SK-N-SH (cell line): ENCODE results near the gene MYBPH. TPM values are rescaled to one million over a fixed set of nuclear protein-coding genes. Genes with fewer than 3 reads are reported as not detected.

Source experiments
- CTCF ChIA-PET: fragments of 300-600, 350-600 bp; formaldehyde crosslinking; extraction: SDS; loops from one replicate; lab custom pipeline; 2021; lab: Yijun Ruan, JAX
- POLR2A ChIA-PET: fragments of 350-600 bp; sonication (Branson Sonifier 250); formaldehyde crosslinking; extraction: SDS; loops from one replicate; lab custom pipeline; 2020; ENCODE audit warnings: antibody characterized with exemption, inconsistent platforms; lab: Yijun Ruan, JAX
- DNase-seq: peaks from one replicate; pipeline ENCODE4 v3.0.0; 2012
- H2AFZ ChIP-seq: fragments of 200-600 bp; sonication (generic); 2 replicates; pipeline ENCODE4 v1.8.1; 2016; ENCODE audit warnings: antibody characterized with exemption, mild to moderate bottlenecking, low read depth
- H3F3A ChIP-seq: fragments of 200-600 bp; sonication (generic); replicated peaks from 2 replicates; pipeline ENCODE3; 2016; ENCODE audit warnings: antibody characterized with exemption, mild to moderate bottlenecking; ENCODE audit not compliant: insufficient read depth
- H3K27ac ChIP-seq, 2 experiments: fragments of 200-500 bp in 1 of 2; fragments of 200-600 bp in 1 of 2; sonication (Bioruptor generic) in 1 of 2; sonication (generic), shearing (Covaris generic) in 1 of 2; 2 replicates each; pipeline versions ENCODE4 v1.5.1 to v1.6.1; 2014 to 2016; ENCODE audit warnings: low read depth in 2 of 2, inconsistent platforms in 1 of 2, low read length in 1 of 2, mild to moderate bottlenecking in 1 of 2, mixed read lengths in 1 of 2
- H3K27me3 ChIP-seq: fragments of 200-600 bp; sonication (generic), shearing (Covaris generic); 2 replicates; pipeline ENCODE4 v1.6.1; 2016; ENCODE audit warnings: mixed run types; ENCODE audit not compliant: insufficient read depth
- H3K36me3 ChIP-seq, 2 experiments: fragments of 200-500 bp in 1 of 2; fragments of 200-600 bp in 1 of 2; sonication (Bioruptor generic) in 1 of 2; sonication (generic) in 1 of 2; replicated peaks in 1 of 2; 2 replicates each; pipeline versions ENCODE3 to v1.5.1; 2014 to 2016; ENCODE audit warnings: low read length in 1 of 2, mild to moderate bottlenecking in 1 of 2; ENCODE audit not compliant: insufficient read depth in 2 of 2, control insufficient read depth in 1 of 2
- H3K4me1 ChIP-seq, 2 experiments: fragments of 200-500 bp in 1 of 2; fragments of 200-600 bp in 1 of 2; sonication (Bioruptor generic) in 1 of 2; sonication (generic), shearing (Covaris generic) in 1 of 2; 2 replicates each; pipeline versions ENCODE4 v1.5.1 to v1.6.1; 2014 to 2016; ENCODE audit warnings: low read depth in 1 of 2, low read length in 1 of 2, mixed run types in 1 of 2; ENCODE audit not compliant: insufficient read depth in 2 of 2, control insufficient read depth in 1 of 2
- H3K4me2 ChIP-seq: fragments of 200-600 bp; sonication (generic), shearing (Covaris generic); 2 replicates; pipeline ENCODE4 v1.6.1; 2017; ENCODE audit warnings: mixed run types
- H3K4me3 ChIP-seq, 2 experiments: fragments of 200-500 bp in 1 of 2; fragments of 200-600 bp in 1 of 2; sonication (Bioruptor generic) in 1 of 2; sonication (generic), shearing (Covaris generic) in 1 of 2; 2 replicates each; pipeline versions ENCODE4 v1.5.1 to v1.8.1; 2014 to 2016; ENCODE audit warnings: low read depth in 2 of 2, inconsistent platforms in 1 of 2, low read length in 1 of 2, mild to moderate bottlenecking in 1 of 2, mixed read lengths in 1 of 2, moderate library complexity in 1 of 2
- H3K79me2 ChIP-seq: fragments of 200-600 bp; sonication (generic); 2 replicates; pipeline ENCODE4 v1.8.1; 2017; ENCODE audit warnings: mild to moderate bottlenecking; ENCODE audit not compliant: insufficient read depth
- H3K9ac ChIP-seq: fragments of 200-600 bp; sonication (generic); 2 replicates; pipeline ENCODE4 v1.6.1; 2017; ENCODE audit warnings: mixed run types
- H3K9me2 ChIP-seq: fragments of 200-600 bp; sonication (generic); 2 replicates; pipeline ENCODE4 v1.6.1; 2017; ENCODE audit warnings: mixed run types
- H3K9me3 ChIP-seq: fragments of 200-600 bp; sonication (generic); 2 replicates; pipeline ENCODE4 v1.6.1; 2017; ENCODE audit warnings: mixed run types, mild to moderate bottlenecking, moderate library complexity
- H4K20me1 ChIP-seq: fragments of 200-600 bp; sonication (generic); 2 replicates; pipeline ENCODE4 v1.6.1; 2017; ENCODE audit warnings: mild to moderate bottlenecking, mixed run types; ENCODE audit not compliant: insufficient read depth
- EZH2phosphoT487 ChIP-seq: fragments of 200-600 bp; sonication (generic); IDR thresholded peaks from 2 replicates; pipeline ENCODE4 v1.6.1; 2017; ENCODE audit warnings: low read depth, mixed run types, mild to moderate bottlenecking, antibody characterized with exemption, moderate library complexity, borderline replicate concordance
- FOSL2 ChIP-seq: IDR thresholded peaks from 2 replicates; pipeline ENCODE4 v1.4.0; 2012; ENCODE audit warnings: low read depth, mild to moderate bottlenecking, moderate library complexity, borderline replicate concordance
- FOXM1 ChIP-seq: IDR thresholded peaks from 2 replicates; pipeline ENCODE4 v1.4.0; 2012; ENCODE audit warnings: low read depth, mild to moderate bottlenecking
- GABPA ChIP-seq: IDR thresholded peaks from 2 replicates; pipeline ENCODE4 v1.4.0; 2012; ENCODE audit warnings: low read depth, mild to moderate bottlenecking
- GATA2 ChIP-seq: sonication (generic); formaldehyde crosslinking; IDR thresholded peaks from 2 replicates; pipeline ENCODE4 v1.5.0; 2020; ENCODE audit warnings: mild to moderate bottlenecking, missing genetic modification reagents
- IRF3 ChIP-seq: fragments of 150-350 bp; IDR thresholded peaks from 2 replicates; pipeline ENCODE4 v1.6.1; 2016; ENCODE audit warnings: mild to moderate bottlenecking, low read depth, low read length
- MAX ChIP-seq: IDR thresholded peaks from 2 replicates; pipeline ENCODE4 v1.4.0; 2012; ENCODE audit warnings: low read depth
- MXI1 ChIP-seq: IDR thresholded peaks from 2 replicates; pipeline ENCODE4 v1.6.1; 2012; ENCODE audit warnings: mild to moderate bottlenecking, low read depth, low read length, improper control_type of control experiment
- NFIC ChIP-seq: IDR thresholded peaks from 2 replicates; pipeline ENCODE4 v1.4.0; 2012; ENCODE audit warnings: borderline replicate concordance
- NRF1 ChIP-seq: IDR thresholded peaks from 2 replicates; pipeline ENCODE4 v1.6.1; 2012; ENCODE audit warnings: low read depth, mild to moderate bottlenecking, low read length
- POLR2AphosphoS5 ChIP-seq: IDR thresholded peaks from 2 replicates; pipeline ENCODE4 v1.6.1; 2012; ENCODE audit warnings: low read depth, low read length
- RCOR1 ChIP-seq: fragments of 150-350 bp; IDR thresholded peaks from 2 replicates; pipeline ENCODE4 v1.6.1; 2017; ENCODE audit warnings: antibody characterized with exemption, low read length
- RFX5 ChIP-seq: IDR thresholded peaks from 2 replicates; pipeline ENCODE4 v1.6.1; 2012; ENCODE audit warnings: mild to moderate bottlenecking, improper control_type of control experiment, low read length
- RXRA ChIP-seq: IDR thresholded peaks from 2 replicates; pipeline ENCODE4 v1.4.0; 2012; ENCODE audit warnings: low read depth, mild to moderate bottlenecking, borderline replicate concordance
- SIN3A ChIP-seq: IDR thresholded peaks from 2 replicates; pipeline ENCODE4 v1.6.1; 2012; ENCODE audit warnings: low read depth, mild to moderate bottlenecking, low read length, moderate library complexity, borderline replicate concordance
- TAF1 ChIP-seq: IDR thresholded peaks from 2 replicates; pipeline ENCODE4 v1.6.1; 2012; ENCODE audit warnings: low read depth, mild to moderate bottlenecking, low read length, moderate library complexity, borderline replicate concordance
- TEAD4 ChIP-seq: IDR thresholded peaks from 2 replicates; pipeline ENCODE4 v1.4.0; 2012; ENCODE audit warnings: mild to moderate bottlenecking, borderline replicate concordance; ENCODE audit not compliant: insufficient read depth
- YY1 ChIP-seq: IDR thresholded peaks from 2 replicates; pipeline ENCODE4 v1.4.0; 2012; ENCODE audit warnings: low read depth, mild to moderate bottlenecking
- WGBS: methylation state at CpG from one replicate; pipeline ENCODE4 v1.1.6; 2017; ENCODE audit warnings: low lambda C conversion rate; 5-methylcytosine and 5-hydroxymethylcytosine counted together
- polyA plus RNA-seq, 3 experiments: library from polyadenylated mRNA; depleted of rRNA; stranded (reverse); fragments of >200 nt; gene quantifications; 2 replicates each; pipeline ENCODE4 v1.2.3, GENCODE V29; 2012
- TF ChIP-seq, protein P1 (sequence below): IDR thresholded peaks from 2 replicates; pipeline ENCODE4 v1.6.1; 2012; ENCODE audit warnings: mild to moderate bottlenecking, low read depth, low read length, moderate library complexity
- TF ChIP-seq, protein P2 (sequence below): IDR thresholded peaks from 2 replicates; pipeline ENCODE4; 2012
- TF ChIP-seq, protein P3 (sequence below): IDR thresholded peaks from 2 replicates; pipeline ENCODE4 v1.4.0; 2012; ENCODE audit warnings: low read depth, borderline replicate concordance

Gene MYBPH
- polyA plus RNA-seq, 1 of the 3 experiments (the other 2 are of a cell fraction): 0.12 TPM

DNA sequence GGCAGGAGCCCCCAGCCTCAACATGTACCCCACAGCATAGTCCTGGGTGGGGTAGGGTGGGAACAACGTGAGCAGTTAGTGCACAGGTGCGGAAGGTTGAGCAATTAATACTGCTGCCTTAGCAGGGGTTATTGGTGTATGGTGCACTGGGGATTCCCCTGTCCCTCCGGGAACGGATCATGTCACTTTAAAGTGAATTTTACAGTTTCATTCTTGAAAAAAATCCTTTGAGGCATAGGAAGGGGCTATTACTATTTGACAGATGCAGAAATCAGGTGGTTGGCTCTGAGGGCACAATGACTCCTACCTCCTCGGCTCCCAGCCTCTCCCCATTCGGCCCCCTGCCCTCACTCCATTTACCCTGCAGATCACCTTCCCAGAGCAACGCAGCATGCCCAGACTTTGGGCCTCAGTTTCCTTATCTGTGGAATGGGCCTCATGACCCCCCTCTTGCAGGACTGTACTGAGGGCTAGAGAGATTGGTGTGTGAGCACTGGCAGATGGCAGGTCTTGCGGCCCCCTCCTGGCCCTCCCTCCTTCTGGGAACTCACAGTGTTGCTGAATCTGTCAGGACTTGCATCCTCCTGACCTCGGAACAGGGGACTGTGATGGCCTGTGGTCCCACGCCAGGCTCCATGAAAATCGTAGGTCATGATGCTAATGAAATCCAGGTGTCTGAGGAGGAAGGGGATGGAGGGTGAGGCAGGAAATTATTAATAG is 5.1 kb upstream of the MYBPH start (continued):
- TF ChIP-seq EZH2phosphoT487 (no peak), GATA2 (CRISPR knock-in tag) (no peak), MAX (no peak), TAF1 (no peak)

DNA sequence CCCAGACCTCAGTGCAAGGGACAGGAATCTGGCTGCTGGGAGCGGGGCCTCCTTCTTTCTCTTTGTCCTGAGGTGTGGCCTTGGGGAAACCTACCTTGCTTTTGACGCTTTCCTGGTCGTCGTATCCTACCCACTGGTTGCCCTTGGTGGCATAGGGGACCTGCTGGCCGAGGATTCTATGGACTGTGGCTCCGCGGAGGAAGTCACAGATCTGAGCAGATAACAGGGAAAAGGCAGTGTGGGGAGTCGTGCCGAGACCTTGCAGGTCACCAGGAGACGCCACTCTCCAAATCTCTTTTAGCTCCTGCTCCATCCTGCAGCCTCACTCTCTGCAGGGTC is 4.0 kb upstream of the MYBPH start:
- POLR2A ChIA-PET: no interaction called here
- CTCF ChIA-PET: interaction anchor here (1.2 to 2.9 kb wide), 3 partner anchors 36 to 62 kb away, joined by 6 to 14 read pairs (median 7); no protein-coding TSS in a partner anchor
- 94% methylated on average over 10 of the region's 10 CpGs for WGBS
- H3K9me3 ChIP-seq: no peaks in the 10 kb centered on the region
- no peak overlapping the region for H2AFZ ChIP-seq
- no peak for TF ChIP-seq RFX5
- TF ChIP-seq SIN3A: no peak
- no peak for TF ChIP-seq RXRA
- no peak for TF ChIP-seq POLR2AphosphoS5
- no peak for TF ChIP-seq FOSL2
- TF ChIP-seq MXI1: no peak
- no peak for TF ChIP-seq IRF3
- no peak for TF ChIP-seq TEAD4
- TF ChIP-seq FOXM1: no peak
- TF ChIP-seq, protein P1, sequence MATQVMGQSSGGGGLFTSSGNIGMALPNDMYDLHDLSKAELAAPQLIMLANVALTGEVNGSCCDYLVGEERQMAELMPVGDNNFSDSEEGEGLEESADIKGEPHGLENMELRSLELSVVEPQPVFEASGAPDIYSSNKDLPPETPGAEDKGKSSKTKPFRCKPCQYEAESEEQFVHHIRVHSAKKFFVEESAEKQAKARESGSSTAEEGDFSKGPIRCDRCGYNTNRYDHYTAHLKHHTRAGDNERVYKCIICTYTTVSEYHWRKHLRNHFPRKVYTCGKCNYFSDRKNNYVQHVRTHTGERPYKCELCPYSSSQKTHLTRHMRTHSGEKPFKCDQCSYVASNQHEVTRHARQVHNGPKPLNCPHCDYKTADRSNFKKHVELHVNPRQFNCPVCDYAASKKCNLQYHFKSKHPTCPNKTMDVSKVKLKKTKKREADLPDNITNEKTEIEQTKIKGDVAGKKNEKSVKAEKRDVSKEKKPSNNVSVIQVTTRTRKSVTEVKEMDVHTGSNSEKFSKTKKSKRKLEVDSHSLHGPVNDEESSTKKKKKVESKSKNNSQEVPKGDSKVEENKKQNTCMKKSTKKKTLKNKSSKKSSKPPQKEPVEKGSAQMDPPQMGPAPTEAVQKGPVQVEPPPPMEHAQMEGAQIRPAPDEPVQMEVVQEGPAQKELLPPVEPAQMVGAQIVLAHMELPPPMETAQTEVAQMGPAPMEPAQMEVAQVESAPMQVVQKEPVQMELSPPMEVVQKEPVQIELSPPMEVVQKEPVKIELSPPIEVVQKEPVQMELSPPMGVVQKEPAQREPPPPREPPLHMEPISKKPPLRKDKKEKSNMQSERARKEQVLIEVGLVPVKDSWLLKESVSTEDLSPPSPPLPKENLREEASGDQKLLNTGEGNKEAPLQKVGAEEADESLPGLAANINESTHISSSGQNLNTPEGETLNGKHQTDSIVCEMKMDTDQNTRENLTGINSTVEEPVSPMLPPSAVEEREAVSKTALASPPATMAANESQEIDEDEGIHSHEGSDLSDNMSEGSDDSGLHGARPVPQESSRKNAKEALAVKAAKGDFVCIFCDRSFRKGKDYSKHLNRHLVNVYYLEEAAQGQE: no peak
- no peak for TF ChIP-seq EZH2phosphoT487
- no peak for TF ChIP-seq NFIC
- no peak for TF ChIP-seq GABPA
- TF ChIP-seq, protein P2, sequence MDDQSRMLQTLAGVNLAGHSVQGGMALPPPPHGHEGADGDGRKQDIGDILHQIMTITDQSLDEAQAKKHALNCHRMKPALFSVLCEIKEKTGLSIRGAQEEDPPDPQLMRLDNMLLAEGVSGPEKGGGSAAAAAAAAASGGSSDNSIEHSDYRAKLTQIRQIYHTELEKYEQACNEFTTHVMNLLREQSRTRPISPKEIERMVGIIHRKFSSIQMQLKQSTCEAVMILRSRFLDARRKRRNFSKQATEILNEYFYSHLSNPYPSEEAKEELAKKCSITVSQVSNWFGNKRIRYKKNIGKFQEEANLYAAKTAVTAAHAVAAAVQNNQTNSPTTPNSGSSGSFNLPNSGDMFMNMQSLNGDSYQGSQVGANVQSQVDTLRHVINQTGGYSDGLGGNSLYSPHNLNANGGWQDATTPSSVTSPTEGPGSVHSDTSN: no peak
- no peak for TF ChIP-seq YY1
- no peak for TF ChIP-seq RCOR1
- TF ChIP-seq, protein P3, sequence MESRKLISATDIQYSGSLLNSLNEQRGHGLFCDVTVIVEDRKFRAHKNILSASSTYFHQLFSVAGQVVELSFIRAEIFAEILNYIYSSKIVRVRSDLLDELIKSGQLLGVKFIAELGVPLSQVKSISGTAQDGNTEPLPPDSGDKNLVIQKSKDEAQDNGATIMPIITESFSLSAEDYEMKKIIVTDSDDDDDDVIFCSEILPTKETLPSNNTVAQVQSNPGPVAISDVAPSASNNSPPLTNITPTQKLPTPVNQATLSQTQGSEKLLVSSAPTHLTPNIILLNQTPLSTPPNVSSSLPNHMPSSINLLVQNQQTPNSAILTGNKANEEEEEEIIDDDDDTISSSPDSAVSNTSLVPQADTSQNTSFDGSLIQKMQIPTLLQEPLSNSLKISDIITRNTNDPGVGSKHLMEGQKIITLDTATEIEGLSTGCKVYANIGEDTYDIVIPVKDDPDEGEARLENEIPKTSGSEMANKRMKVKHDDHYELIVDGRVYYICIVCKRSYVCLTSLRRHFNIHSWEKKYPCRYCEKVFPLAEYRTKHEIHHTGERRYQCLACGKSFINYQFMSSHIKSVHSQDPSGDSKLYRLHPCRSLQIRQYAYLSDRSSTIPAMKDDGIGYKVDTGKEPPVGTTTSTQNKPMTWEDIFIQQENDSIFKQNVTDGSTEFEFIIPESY: no peak
- TF ChIP-seq NRF1: no peak
- no peaks in the 10 kb centered on the region for H3K36me3 ChIP-seq
- H3F3A ChIP-seq: no peaks in the 10 kb centered on the region
- no peaks in the 10 kb centered on the region for H3K9me2 ChIP-seq
- H3K4me3 ChIP-seq: no peak overlapping the region
- H3K4me2 ChIP-seq: no peak overlapping the region
- no peak for DNase-seq
- H3K79me2 ChIP-seq: no peaks in the 10 kb centered on the region
- no peak overlapping the region for H3K27ac ChIP-seq
- H4K20me1 ChIP-seq: no peaks in the 10 kb centered on the region
- no peak overlapping the region for H3K9ac ChIP-seq
- no peaks in the 10 kb centered on the region for H3K27me3 ChIP-seq
- peaks cover 17 to 37% of the 10 kb centered on the region in 2 experiments; a peak in 2 of 4 replicates for H3K4me1 ChIP-seq
